CD4-positive, alpha-beta memory T cell (primary cell): ENCODE data around the gene RAD9A. TPM values are rescaled to one million over a fixed set of nuclear protein-coding genes. Genes with fewer than 3 reads are reported as not detected.

ENCODE experiments used
- CTCF ChIA-PET: fragments of 350-600 bp; sonication (Branson Sonifier 250); formaldehyde crosslinking; loops from one replicate; lab custom pipeline; 2021; ENCODE audit warnings: inconsistent platforms; ENCODE audit not compliant: partially characterized antibody; lab: Charles Lee
- POLR2A ChIA-PET: fragments of 350-600 bp; sonication (Branson Sonifier 250); formaldehyde crosslinking; loops from one replicate; lab custom pipeline; 2021; ENCODE audit not compliant: partially characterized antibody; lab: Charles Lee
- DNase-seq, 5 donors: peaks; one replicate each; pipeline versions ENCODE4 v3.0.0 to v3.0.0-alpha.2; 2020 to 2022; ENCODE audit warnings: mixed read lengths in 1 of 5
- H3K27ac ChIP-seq: one replicate; pipeline ENCODE4 v1.7.0; 2013; ENCODE audit warnings: low read depth, low read length
- H3K27me3 ChIP-seq: 2 replicates; pipeline ENCODE4 v1.7.0; 2013; ENCODE audit warnings: mild to moderate bottlenecking, low read length, moderate library complexity; ENCODE audit not compliant: insufficient read depth
- H3K36me3 ChIP-seq: 2 replicates; pipeline ENCODE4 v1.7.0; 2013; ENCODE audit warnings: mild to moderate bottlenecking, low read length, moderate library complexity; ENCODE audit not compliant: insufficient read depth
- H3K4me1 ChIP-seq: 2 replicates; pipeline ENCODE4 v1.7.0; 2013; ENCODE audit warnings: mild to moderate bottlenecking, low read length, moderate library complexity; ENCODE audit not compliant: insufficient read depth
- H3K4me3 ChIP-seq, 2 donors: one replicate each; pipeline ENCODE4 v1.7.0; 2013; ENCODE audit warnings: low read length in 2 of 2, mild to moderate bottlenecking in 1 of 2
- H3K9me3 ChIP-seq, 2 donors: one replicate each; pipeline ENCODE4 v1.7.0; 2013; ENCODE audit warnings: low read length in 2 of 2, control low read depth in 1 of 2; ENCODE audit not compliant: control insufficient read depth in 1 of 2
- H3K27ac Mint-ChIP-seq, 7 donors: one replicate each; pipeline ENCODE4 v1.8.0; 2020 to 2021; ENCODE audit warnings: mixed read lengths in 7 of 7, mild to moderate bottlenecking in 6 of 7, inconsistent platforms in 3 of 7, moderate library complexity in 3 of 7
- H3K27me3 Mint-ChIP-seq, 2 donors: one replicate each; pipeline ENCODE4 v1.8.0; 2020 to 2021; ENCODE audit warnings: mixed read lengths in 2 of 2
- H3K36me3 Mint-ChIP-seq, 2 donors: one replicate each; pipeline ENCODE4 v1.8.0; 2020 to 2021; ENCODE audit warnings: mixed read lengths in 2 of 2, inconsistent platforms in 1 of 2, mild to moderate bottlenecking in 1 of 2
- H3K4me1 Mint-ChIP-seq, 4 donors: one replicate each; pipeline ENCODE4 v1.8.0; 2020 to 2021; ENCODE audit warnings: mixed read lengths in 4 of 4, mild to moderate bottlenecking in 1 of 4
- H3K4me3 Mint-ChIP-seq, 8 donors: one replicate each; pipeline ENCODE4 v1.8.0; 2020 to 2021; ENCODE audit warnings: mixed read lengths in 8 of 8, mild to moderate bottlenecking in 7 of 8, moderate library complexity in 6 of 8, inconsistent platforms in 3 of 8
- H3K9me3 Mint-ChIP-seq, 8 donors: one replicate each; pipeline ENCODE4 v1.8.0; 2020 to 2021; ENCODE audit warnings: mixed read lengths in 8 of 8, mild to moderate bottlenecking in 5 of 8, inconsistent platforms in 3 of 8, moderate library complexity in 1 of 8
- intact Hi-C: fragments of 100-400 bp; cut with micrococcal nuclease; formaldehyde crosslinking; loops from one replicate; pipeline ENCODE4 v1.15.1; 2023
- polyA plus RNA-seq, 2 donors: library from polyadenylated mRNA; unstranded; fragments of 300-500 nt; fragmentation: Illumina TruSeq; gene quantifications; one replicate each; pipeline ENCODE4 v1.2.3, GENCODE V29; 2021
- total RNA-seq, 2 experiments: library from RNA; stranded (reverse); gene quantifications; one replicate each; pipeline ENCODE4 v1.2.3, GENCODE V29; 2021

RAD9A gene
- total and polyA plus RNA-seq, 4 experiments from 2014 or later, result 6.7 to 55.9 (median 30.0) TPM

DNA sequence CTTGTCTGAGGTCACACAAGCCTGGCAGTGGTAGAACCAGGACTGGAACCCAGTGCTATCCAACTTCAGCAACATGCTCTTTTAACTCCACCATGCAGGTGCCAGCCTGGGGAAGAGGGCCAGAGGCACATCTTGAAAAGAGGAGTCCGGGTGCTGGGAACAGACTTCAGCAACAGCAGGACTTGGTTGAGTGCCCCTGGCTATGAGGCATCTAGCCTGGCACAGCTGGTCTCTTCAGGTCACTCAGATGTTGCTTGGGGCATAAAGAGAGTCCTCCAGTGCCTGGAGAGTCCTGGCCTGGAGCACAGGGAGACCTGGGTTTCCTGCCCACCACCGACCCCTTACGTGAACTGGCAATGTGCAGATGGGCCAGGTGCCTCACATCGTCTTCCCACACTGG lies 13.2 kb upstream of the RAD9A start:
- H3K27me3 Mint-ChIP-seq, result peaks cover 3 to 4% of the 10 kb centered on the region in 2 donors
- peak in 1 of 5 donors; percentile 13 for DNase-seq
- Histone ChIP-seq H3K36me3 (no peaks in the 10 kb centered on the region), H3K4me3 (no peak overlapping the region), H3K4me1 (peaks cover 27% of the 10 kb centered on the region), H3K9me3 (no peaks in the 10 kb centered on the region), H3K27ac (no peak overlapping the region), H3K27me3 (no peaks in the 10 kb centered on the region)
- H3K4me1 Mint-ChIP-seq, result peaks cover 13 to 39% (median 21%) of the 10 kb centered on the region in 4 donors
- H3K27ac Mint-ChIP-seq, result peak overlapping the region in 1 of 7 donors; percentile 59
- POLR2A ChIA-PET, result interaction anchor here (0.6 to 19.7 kb wide), 3 partner anchors 14 to 24 kb away, joined by 3 to 449 read pairs (median 4); partner anchors contain the start of genes POLD4 and PPP1CA
- H3K4me3 Mint-ChIP-seq, result no peak overlapping the region
- CTCF ChIA-PET, result interaction anchor here (12.8 to 24.8 kb wide), 2 partner anchors 21 to 33 kb away, joined by 132 to 1065 read pairs; partner anchors contain the start of gene POLD4
- H3K36me3 Mint-ChIP-seq, result peaks cover 0 to 2% of the 10 kb centered on the region in 2 donors
- intact Hi-C loops, result no loop called here
- peaks cover 0 to under 1% (median 0%) of the 10 kb centered on the region in 8 donors for H3K9me3 Mint-ChIP-seq

DNA sequence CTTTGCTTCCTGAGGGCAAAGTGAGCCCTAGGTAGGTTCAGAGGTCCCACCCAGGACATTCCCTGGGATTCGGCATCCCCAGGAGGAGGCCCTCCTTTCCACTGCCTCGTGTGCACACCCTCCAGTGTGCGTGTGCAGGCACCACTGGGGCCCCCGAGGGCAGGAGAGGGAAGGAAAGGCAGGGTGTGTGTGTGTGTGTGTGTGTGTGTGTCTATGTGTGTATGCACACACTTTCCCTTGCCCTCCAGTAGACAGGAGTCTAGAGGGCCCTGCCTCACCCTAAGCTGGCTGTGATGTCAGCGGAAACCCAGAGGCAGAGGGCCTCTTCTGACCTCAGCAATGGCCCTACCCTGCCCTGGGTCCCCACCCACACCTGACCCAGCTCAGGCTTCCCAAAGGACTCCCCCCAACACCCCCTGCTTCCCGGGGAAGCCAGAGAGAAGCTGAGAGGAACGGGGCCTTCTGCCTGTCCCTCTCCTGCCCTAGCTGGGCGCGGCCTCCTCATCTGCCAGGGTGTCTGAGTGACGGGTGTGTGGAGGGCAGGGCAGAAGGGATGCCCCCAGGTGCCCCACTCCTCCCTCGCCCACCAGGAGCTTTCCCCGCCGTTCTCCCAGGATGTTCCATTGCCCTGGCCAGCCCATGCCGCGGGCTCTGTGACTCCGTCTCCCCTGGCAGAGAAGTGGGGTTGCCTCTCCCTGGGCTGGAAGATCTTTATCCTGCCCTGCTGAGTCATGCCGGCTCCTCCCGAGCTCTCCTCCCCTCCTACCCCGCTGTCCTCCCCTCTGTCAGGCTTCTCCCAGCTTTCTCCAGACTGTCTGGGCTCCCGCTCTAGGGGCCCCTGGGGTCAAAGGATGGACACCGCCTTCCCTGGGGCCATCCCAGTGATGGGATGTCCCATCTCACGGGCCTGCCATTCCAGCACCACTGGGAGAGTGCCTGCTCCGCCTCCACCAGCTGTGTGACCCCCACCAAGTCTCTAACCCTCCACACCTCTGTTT lies 12.4 kb upstream of the RAD9A start:
- no peak overlapping the region for H3K27ac ChIP-seq
- peak overlapping the region in 2 of 7 donors; percentile 3 to 35 for H3K27ac Mint-ChIP-seq
- H3K9me3 Mint-ChIP-seq, result no peaks in the 10 kb centered on the region
- H3K36me3 ChIP-seq, result no peaks in the 10 kb centered on the region
- no peaks in the 10 kb centered on the region for H3K27me3 Mint-ChIP-seq
- no peaks in the 10 kb centered on the region for H3K27me3 ChIP-seq
- H3K4me3 ChIP-seq, result no peak overlapping the region
- ChIA-PET POLR2A (interaction anchor here (1.1 to 19.7 kb wide), 2 partner anchors 22 to 25 kb away, joined by 4 to 449 read pairs; partner anchors contain the start of genes POLD4 and PPP1CA), CTCF (interaction anchor here (1.5 to 24.8 kb wide), 6 partner anchors 9 to 126 kb away, joined by 4 to 1065 read pairs (median 31); partner anchors contain the start of genes POLD4 and RAD9A)
- peaks cover 20% of the 10 kb centered on the region for H3K4me1 ChIP-seq
- no peak overlapping the region for H3K4me3 Mint-ChIP-seq
- peak in 1 of 5 donors; percentile 18 for DNase-seq
- peaks cover 8 to 31% (median 16%) of the 10 kb centered on the region in 4 donors for H3K4me1 Mint-ChIP-seq
- no peaks in the 10 kb centered on the region for H3K36me3 Mint-ChIP-seq
- intact Hi-C loops, result no loop called here
- no peaks in the 10 kb centered on the region for H3K9me3 ChIP-seq

DNA sequence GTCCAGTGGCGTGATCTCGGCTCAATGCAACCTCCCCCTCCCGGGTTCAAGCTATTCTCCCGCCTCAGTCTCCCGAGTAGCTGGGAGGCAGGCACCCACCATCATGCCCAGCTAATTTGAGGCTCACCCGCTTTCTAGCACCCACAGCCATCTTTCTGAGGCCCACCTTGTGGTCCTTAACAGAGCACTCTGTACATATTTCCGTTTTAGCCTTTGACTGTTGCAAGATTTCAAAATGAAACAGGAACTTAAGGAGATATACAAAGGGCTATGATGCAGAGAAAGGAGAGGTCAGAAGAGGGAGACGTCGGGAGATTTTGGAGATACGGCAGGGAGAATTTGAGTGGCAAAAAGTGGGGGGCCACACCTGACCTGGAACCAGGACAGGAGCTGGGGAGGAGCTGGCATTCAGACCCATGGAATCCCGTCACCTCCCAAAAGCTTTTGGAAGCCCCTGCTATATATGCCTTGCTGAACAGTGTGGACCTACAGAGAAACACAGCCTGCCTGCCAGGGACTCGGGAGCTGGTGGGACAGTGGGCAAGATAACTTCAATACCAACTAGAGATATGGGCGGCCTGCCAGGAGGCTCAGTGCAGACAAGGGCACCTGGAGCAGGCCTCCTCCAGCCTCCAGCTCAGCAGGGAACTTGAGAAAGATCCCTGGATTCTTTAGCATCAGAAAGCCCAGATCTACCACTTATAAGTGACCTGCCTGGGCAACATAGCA lies 10.4 kb upstream of the RAD9A start:
- no peaks in the 10 kb centered on the region for H3K36me3 Mint-ChIP-seq
- H3K4me1 Mint-ChIP-seq, result peaks cover 4 to 14% (median 9%) of the 10 kb centered on the region in 4 donors
- H3K27me3 ChIP-seq, result no peaks in the 10 kb centered on the region
- peak overlapping the region in 3 of 7 donors; percentile 0 to 69 (median 12) for H3K27ac Mint-ChIP-seq
- peaks cover 6% of the 10 kb centered on the region for H3K4me1 ChIP-seq
- ChIA-PET POLR2A (interaction anchor here (0.7 to 19.7 kb wide), 14 partner anchors 8 to 142 kb away, joined by 3 to 449 read pairs (median 5); partner anchors contain the start of genes CLCF1, POLD4, PPP1CA and RPS6KB2), CTCF (interaction anchor here (0.7 to 24.8 kb wide), 24 partner anchors 8 to 300 kb away, joined by 3 to 1065 read pairs (median 5); partner anchors contain the start of genes ANKRD13D, CLCF1, POLD4 and PPP1CA)
- H3K4me3 ChIP-seq, result no peak overlapping the region
- no peaks in the 10 kb centered on the region for H3K36me3 ChIP-seq
- H3K27ac ChIP-seq, result no peak overlapping the region
- H3K27me3 Mint-ChIP-seq, result peaks cover 0 to 1% of the 10 kb centered on the region in 2 donors
- H3K9me3 Mint-ChIP-seq, result no peaks in the 10 kb centered on the region
- peak in 1 of 5 donors; percentile 6 for DNase-seq
- intact Hi-C loops, result no loop called here
- no peaks in the 10 kb centered on the region for H3K9me3 ChIP-seq
- no peak overlapping the region for H3K4me3 Mint-ChIP-seq

GRCh38 chr11:67382276-67383136 lies 9.3 kb upstream of the RAD9A start:
- peak overlapping the region in 1 of 8 donors; percentile 37 for H3K4me3 Mint-ChIP-seq
- Histone ChIP-seq H3K27me3 (no peaks in the 10 kb centered on the region), H3K9me3 (no peaks in the 10 kb centered on the region), H3K4me1 (peaks cover 6% of the 10 kb centered on the region), H3K27ac (no peak overlapping the region), H3K36me3 (no peaks in the 10 kb centered on the region), H3K4me3 (no peak overlapping the region)
- peaks cover 0 to 1% of the 10 kb centered on the region in 2 donors for H3K27me3 Mint-ChIP-seq
- H3K9me3 Mint-ChIP-seq, result no peaks in the 10 kb centered on the region
- H3K27ac Mint-ChIP-seq, result peak overlapping the region in 4 of 7 donors; percentile 47 to 86 (median 68)
- H3K36me3 Mint-ChIP-seq, result no peaks in the 10 kb centered on the region
- ChIA-PET CTCF (interaction anchor here (0.6 to 24.8 kb wide), 29 partner anchors 9 to 847 kb away, joined by 3 to 1065 read pairs (median 4); partner anchors contain the start of genes ANKRD13D, CLCF1, POLD4 and PPP1CA), POLR2A (interaction anchor here (0.8 to 19.7 kb wide), 16 partner anchors 9 to 143 kb away, joined by 3 to 449 read pairs (median 4); partner anchors contain the start of genes CDK2AP2, CLCF1, POLD4 and PPP1CA)
- intact Hi-C loops, result loop anchor here (1.0 to 2.0 kb wide), 4 partner anchors 25 to 120 kb away; partner anchors contain the start of gene POLD4
- H3K4me1 Mint-ChIP-seq, result peaks cover 2 to 8% (median 6%) of the 10 kb centered on the region in 4 donors
- peak; percentile 79 to 84 (median 82) for DNase-seq

GRCh38 chr11:67384851-67385366 lies 6.9 kb upstream of the RAD9A start:
- Mint-ChIP-seq H3K27ac (no peak overlapping the region), H3K27me3 (peaks cover 0 to 1% of the 10 kb centered on the region in 2 donors), H3K4me3 (no peak overlapping the region), H3K36me3 (peaks cover 0 to 3% of the 10 kb centered on the region in 2 donors), H3K4me1 (peaks cover 11 to 19% (median 16%) of the 10 kb centered on the region in 4 donors), H3K9me3 (no peaks in the 10 kb centered on the region)
- ChIA-PET POLR2A (interaction anchor here (1.0 to 19.7 kb wide), 2 partner anchors 13 to 31 kb away, joined by 3 to 449 read pairs; partner anchors contain the start of gene POLD4), CTCF (interaction anchor here (1.1 to 24.8 kb wide), 4 partner anchors 11 to 39 kb away, joined by 3 to 1065 read pairs (median 74); partner anchors contain the start of genes CLCF1 and POLD4)
- Histone ChIP-seq H3K4me3 (no peak overlapping the region), H3K27me3 (no peaks in the 10 kb centered on the region), H3K27ac (no peak overlapping the region), H3K36me3 (no peaks in the 10 kb centered on the region), H3K4me1 (peaks cover 6% of the 10 kb centered on the region), H3K9me3 (no peaks in the 10 kb centered on the region)
- DNase-seq, result peak in 1 of 5 donors; percentile 9
- intact Hi-C loops, result no loop called here
